Measurements from ENCODE around the gene FGD2. TPM values are rescaled to one million over a fixed set of nuclear protein-coding genes. Genes with fewer than 3 reads are reported as not detected.
"Not testable (repeated sequence)": the region's sequence is repeated elsewhere in the genome, so short reads cannot be mapped to it uniquely, and the experiment has no call there.

The FGD2 gene
- total RNA-seq, 1 experiment from 2014 or later: 0.44 TPM

DNA sequence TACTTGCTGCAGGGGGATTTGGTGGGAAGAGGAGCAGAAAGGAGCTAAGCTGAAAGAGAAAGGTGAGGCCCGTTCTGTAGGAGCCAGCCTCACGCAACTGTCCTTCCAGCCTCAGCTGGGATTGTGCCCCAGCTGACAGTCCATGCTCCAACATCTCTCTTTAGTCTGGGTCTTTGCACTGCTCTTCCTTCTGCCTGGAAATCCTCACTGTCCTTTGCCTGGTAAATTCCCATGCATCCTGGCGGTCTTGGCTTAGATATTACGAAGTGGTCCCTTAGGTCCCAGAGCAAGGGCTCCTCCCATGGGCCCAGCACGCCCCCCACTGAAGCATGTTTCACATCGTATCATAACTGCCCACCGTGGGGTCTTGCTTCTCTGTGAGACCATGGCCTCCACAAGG, 52.2 kb downstream of the FGD2 start:
- ChIA-PET CTCF (interaction anchor here (1.1 to 1.6 kb wide), 2 partner anchors 29 to 33 kb away, joined by 3 to 4 read pairs; no protein-coding TSS in a partner anchor), POLR2A (ENCODE audit: unreplicated experiment) (interaction anchor here (0.6 kb wide), 1 partner anchor 112 kb away, joined by 3 read pairs; the partner anchor contains the start of gene PIM1)
- peaks cover 54% of the 10 kb centered on the region for H3K4me1 ChIP-seq (ENCODE audit: insufficient read depth, low read length)

DNA sequence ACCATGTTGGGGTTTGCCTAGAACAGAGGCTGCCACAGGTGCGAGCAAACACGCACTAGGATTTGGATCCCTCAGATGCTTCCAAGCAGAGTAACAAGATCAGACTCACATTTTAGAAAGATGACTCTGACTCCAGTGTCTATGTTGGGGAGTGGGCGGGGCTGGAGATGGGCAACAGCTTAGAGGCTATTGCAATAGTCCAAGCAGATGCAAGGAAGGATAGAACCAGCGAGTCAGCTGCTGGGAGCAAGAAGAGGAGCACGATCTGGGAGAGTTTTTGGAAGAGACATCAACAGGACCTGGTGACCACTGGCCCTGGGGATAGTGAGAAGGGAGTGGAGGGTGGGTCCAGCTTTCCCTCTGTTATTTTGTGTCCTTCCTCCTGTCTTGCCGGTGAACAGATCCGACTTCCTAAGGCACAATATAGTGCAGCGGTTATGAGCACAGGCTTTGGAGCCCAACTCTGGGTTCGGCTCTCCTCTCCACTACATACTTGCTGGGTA, 52.7 kb downstream of the FGD2 start:
- Histone ChIP-seq H3K27ac (ENCODE audit: low read length) (peak overlapping the region; percentile 95), H3K4me1 (ENCODE audit: insufficient read depth, low read length) (peaks cover 54% of the 10 kb centered on the region)

More for the DNA sequence above, 52.2 kb downstream of the FGD2 start:
- TF ChIP-seq EZH2phosphoT487 (IDR thresholded peaks at IDR 0.05; ENCODE audit: borderline replicate concordance, low read length): no peak
- no peak for TF ChIP-seq EZH2 (IDR thresholded peaks at IDR 0.05; ENCODE audit: low read length, unreplicated experiment)
- TF ChIP-seq, protein P1, sequence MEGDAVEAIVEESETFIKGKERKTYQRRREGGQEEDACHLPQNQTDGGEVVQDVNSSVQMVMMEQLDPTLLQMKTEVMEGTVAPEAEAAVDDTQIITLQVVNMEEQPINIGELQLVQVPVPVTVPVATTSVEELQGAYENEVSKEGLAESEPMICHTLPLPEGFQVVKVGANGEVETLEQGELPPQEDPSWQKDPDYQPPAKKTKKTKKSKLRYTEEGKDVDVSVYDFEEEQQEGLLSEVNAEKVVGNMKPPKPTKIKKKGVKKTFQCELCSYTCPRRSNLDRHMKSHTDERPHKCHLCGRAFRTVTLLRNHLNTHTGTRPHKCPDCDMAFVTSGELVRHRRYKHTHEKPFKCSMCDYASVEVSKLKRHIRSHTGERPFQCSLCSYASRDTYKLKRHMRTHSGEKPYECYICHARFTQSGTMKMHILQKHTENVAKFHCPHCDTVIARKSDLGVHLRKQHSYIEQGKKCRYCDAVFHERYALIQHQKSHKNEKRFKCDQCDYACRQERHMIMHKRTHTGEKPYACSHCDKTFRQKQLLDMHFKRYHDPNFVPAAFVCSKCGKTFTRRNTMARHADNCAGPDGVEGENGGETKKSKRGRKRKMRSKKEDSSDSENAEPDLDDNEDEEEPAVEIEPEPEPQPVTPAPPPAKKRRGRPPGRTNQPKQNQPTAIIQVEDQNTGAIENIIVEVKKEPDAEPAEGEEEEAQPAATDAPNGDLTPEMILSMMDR (conservative IDR thresholded peaks at IDR 0.05; ENCODE audit: low read depth, low read length): no peak
- no peak overlapping the region for H2AFZ ChIP-seq (ENCODE audit: low read length)
- H3K4me2 ChIP-seq (ENCODE audit: low read length): peak overlapping the region; percentile 78
- H3K9ac ChIP-seq (ENCODE audit: low read length): no peak overlapping the region
- ATAC-seq: no peak
- peak overlapping the region; percentile 95 for H3K27ac ChIP-seq (ENCODE audit: low read length)
- H4K20me1 ChIP-seq (ENCODE audit: low read length): no peaks in the 10 kb centered on the region
- DNase-seq: no peak
- no peaks in the 10 kb centered on the region for H3K36me3 ChIP-seq (ENCODE audit: low read depth, low read length)
- no peaks in the 10 kb centered on the region for H3K9me2 ChIP-seq (replicated peaks; ENCODE audit: low read length)
- H3F3A ChIP-seq (ENCODE audit: low read length, unreplicated experiment): no peaks in the 10 kb centered on the region
- intact Hi-C loops (cut with micrococcal nuclease): no loop called here
- H3K9me3 ChIP-seq (ENCODE audit: low read length): no peaks in the 10 kb centered on the region
- no peak overlapping the region for H3K4me3 ChIP-seq (ENCODE audit: low read length)
- no peaks in the 10 kb centered on the region for H3K79me2 ChIP-seq (ENCODE audit: low read length)
- no TSS peak for BruUV-seq (replicated peaks)
- no peaks in the 10 kb centered on the region for H3K27me3 ChIP-seq (ENCODE audit: low read length)

DNA sequence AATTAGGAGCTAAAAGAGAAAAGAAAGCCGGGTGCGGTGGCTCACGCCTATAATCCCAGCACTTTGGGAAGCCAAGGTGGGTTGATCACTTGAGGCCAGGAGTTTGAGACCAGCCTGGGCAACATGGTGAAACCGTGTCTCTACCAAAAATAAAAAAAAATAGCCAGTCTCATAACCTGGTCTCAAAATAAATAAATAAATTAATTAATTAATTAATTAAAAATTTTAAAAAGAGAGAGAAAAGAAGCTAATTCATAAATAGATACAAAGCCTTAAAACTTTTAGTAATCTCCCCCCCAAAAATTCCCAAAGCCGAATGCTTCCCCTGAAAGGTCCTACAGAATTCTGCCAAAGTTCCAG, 53.5 kb downstream of the FGD2 start:
- Histone ChIP-seq H3K9ac (ENCODE audit: low read length) (peak overlapping the region; percentile 77), H3K4me2 (ENCODE audit: low read length) (peak overlapping the region; percentile 84), H3K4me1 (ENCODE audit: insufficient read depth, low read length) (peaks cover 54% of the 10 kb centered on the region), H3K27ac (ENCODE audit: low read length) (peak overlapping the region; percentile 95)
- POLR2A ChIA-PET (ENCODE audit: unreplicated experiment): interaction anchor here (0.9 kb wide), 1 partner anchor 69 kb away, joined by 3 read pairs; no protein-coding TSS in a partner anchor
- H3K36me3 ChIP-seq (ENCODE audit: low read depth, low read length); ATAC-seq; H3K9me2 ChIP-seq (replicated peaks; ENCODE audit: low read length); H3K4me3 ChIP-seq (ENCODE audit: low read length); H3K9me3 ChIP-seq (ENCODE audit: low read length); DNase-seq; H3K27me3 ChIP-seq (ENCODE audit: low read length); BruUV-seq (replicated peaks); H3K79me2 ChIP-seq (ENCODE audit: low read length); H4K20me1 ChIP-seq (ENCODE audit: low read length); H3F3A ChIP-seq (ENCODE audit: low read length, unreplicated experiment); H2AFZ ChIP-seq (ENCODE audit: low read length): not testable (repeated sequence)
- intact Hi-C loops (cut with micrococcal nuclease): loop anchor here (1.0 kb wide), 4 partner anchors 44 to 113 kb away; no protein-coding TSS in a partner anchor
- CTCF ChIA-PET: interaction anchor here (0.7 to 1.6 kb wide), 3 partner anchors 30 to 151 kb away, joined by 3 to 4 read pairs (median 3); no protein-coding TSS in a partner anchor

More for the DNA sequence above, 52.7 kb downstream of the FGD2 start:
- H4K20me1 ChIP-seq (ENCODE audit: low read length): no peaks in the 10 kb centered on the region
- DNase-seq: peak; percentile 72
- no peaks in the 10 kb centered on the region for H3K27me3 ChIP-seq (ENCODE audit: low read length)
- H3K9ac ChIP-seq (ENCODE audit: low read length): peak overlapping the region; percentile 0; the same call in 1 of the 2 replicates
- H3K9me3 ChIP-seq (ENCODE audit: low read length): no peaks in the 10 kb centered on the region
- TF ChIP-seq EZH2phosphoT487 (IDR thresholded peaks at IDR 0.05; ENCODE audit: borderline replicate concordance, low read length) (no peak), EZH2 (IDR thresholded peaks at IDR 0.05; ENCODE audit: low read length, unreplicated experiment) (no peak)
- TF ChIP-seq, protein P1 (conservative IDR thresholded peaks at IDR 0.05; ENCODE audit: low read depth, low read length): no peak
- no peak; the same call in 1 of the 2 replicates for ATAC-seq
- peak overlapping the region; percentile 3; the same call in 1 of the 2 replicates for H3K4me2 ChIP-seq (ENCODE audit: low read length)
- POLR2A ChIA-PET (ENCODE audit: unreplicated experiment): interaction anchor here (0.6 kb wide), 1 partner anchor 112 kb away, joined by 3 read pairs; the partner anchor contains the start of gene PIM1
- H3F3A ChIP-seq (ENCODE audit: low read length, unreplicated experiment): no peaks in the 10 kb centered on the region
- no peaks in the 10 kb centered on the region for H3K36me3 ChIP-seq (ENCODE audit: low read depth, low read length)
- no TSS peak for BruUV-seq (replicated peaks)
- no peaks in the 10 kb centered on the region for H3K79me2 ChIP-seq (ENCODE audit: low read length)
- no peaks in the 10 kb centered on the region for H3K9me2 ChIP-seq (replicated peaks; ENCODE audit: low read length)
- H3K4me3 ChIP-seq (ENCODE audit: low read length): no peak overlapping the region
- CTCF ChIA-PET: interaction anchor here (1.1 to 1.6 kb wide), 2 partner anchors 29 to 34 kb away, joined by 3 to 4 read pairs; no protein-coding TSS in a partner anchor
- H2AFZ ChIP-seq (ENCODE audit: low read length): no peak overlapping the region
- intact Hi-C loops (cut with micrococcal nuclease): no loop called here
